Posterior cingulate gyrus (tissue), 11 donors: ENCODE measurements around the gene ZNF91.
"Not testable (repeated sequence)": the region's sequence is repeated elsewhere in the genome, so short reads cannot be mapped to it uniquely, and the experiment has no call there.

Experiments
- DNase-seq, 10 donors: peaks; one replicate each; pipeline versions ENCODE4 v3.0.0 to v3.0.0-alpha.2; 2020 to 2021; ENCODE audit warnings: mixed read lengths in 3 of 10
- intact Hi-C: fragments of 100-400 bp; cut with DNase I; formaldehyde crosslinking; loops from one replicate; pipeline ENCODE4 v1.15.1; 2023

Gene ZNF91

DNA sequence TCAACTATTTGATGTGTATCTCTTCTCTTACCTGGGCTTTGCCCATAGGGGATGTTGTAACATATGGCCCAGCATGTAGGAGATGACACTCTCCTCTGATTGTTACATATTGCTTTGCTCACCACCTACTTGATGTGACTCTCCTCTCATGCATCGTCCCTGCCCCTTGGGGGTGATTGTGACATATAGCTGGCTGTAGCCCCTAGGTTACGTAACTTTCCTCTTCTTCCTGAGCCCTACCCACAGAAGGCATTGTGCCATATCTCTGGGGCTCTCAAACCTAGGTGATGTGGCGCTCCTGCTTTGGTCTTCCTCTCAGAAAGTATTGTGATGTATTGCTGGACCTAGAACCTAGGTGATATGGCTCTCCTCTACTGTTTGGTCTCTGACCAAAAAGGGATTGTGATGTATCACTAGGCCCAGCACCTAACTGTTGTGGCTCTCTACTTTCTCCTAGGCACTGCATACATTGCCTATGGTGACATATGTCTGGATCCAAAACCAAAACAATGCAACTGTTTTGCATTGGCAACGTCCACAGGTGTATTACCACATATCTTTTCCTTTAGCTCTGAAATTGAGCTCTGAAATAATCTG lies 73.2 kb downstream of the ZNF91 start:
- intact Hi-C loops, result loop anchor here (5.0 kb wide), 1 partner anchor 145 kb away; no protein-coding TSS in a partner anchor
- no peak for DNase-seq

DNA sequence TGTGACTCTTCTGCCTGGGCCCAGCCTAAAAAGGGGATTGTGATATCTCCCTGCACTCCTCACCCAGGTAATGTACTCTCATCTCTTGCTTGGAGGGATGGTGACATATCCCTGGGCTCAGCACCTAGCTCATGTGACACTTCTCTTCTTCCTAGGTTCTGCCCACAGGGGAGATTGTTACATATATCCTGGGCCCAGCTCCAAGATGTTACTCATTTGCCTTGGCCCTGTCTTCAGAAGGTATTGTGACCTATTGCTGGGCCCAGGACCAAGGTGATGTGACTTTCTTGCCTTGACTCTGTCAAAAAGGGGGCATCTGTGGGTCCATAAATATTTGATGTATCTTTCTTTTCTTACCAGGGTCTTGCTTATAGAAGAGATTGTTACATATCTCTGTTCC lies 73.9 kb downstream of the ZNF91 start:
- DNase-seq, result not testable (repeated sequence)
- intact Hi-C loops, result loop anchor here (5.0 kb wide), 1 partner anchor 146 kb away; no protein-coding TSS in a partner anchor

DNA sequence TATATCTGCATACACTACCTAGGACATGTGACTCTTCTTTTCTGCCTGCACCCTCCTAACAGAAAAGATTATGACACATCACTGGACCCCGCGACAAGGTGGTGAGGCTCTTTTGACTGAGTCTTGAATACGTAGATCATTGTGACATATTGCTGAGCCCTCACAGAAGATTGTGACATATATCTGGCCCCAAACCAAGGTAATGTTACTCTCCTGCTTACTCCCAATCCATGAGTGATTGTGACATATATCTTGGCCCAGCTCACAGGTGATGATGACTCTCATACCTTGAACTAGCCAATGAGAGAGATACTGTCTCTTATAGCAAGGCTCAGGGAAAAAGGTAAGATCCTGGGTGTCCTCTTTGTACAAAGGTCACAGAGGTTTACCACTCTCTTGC lies 75.7 kb downstream of the ZNF91 start:
- intact Hi-C loops, DNase-seq: not testable (repeated sequence)

DNA sequence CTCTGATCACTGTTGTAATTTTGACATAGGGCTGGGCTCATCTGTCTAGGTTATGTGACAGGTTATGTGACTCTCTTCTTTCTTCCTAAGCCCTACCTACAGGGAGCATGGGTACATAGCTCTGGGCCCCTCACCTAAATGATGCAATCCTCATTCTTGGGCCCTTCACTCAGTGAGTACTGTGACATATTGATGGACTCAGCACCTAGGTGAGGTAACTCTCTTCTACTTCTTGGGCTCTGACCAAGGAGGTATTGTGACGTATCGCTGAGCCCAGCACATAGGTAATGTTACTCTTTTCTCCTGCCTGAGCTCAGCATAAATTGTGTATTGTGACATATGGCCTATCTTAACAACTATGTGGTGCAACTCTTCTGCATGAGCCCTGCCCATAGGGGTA lies 76.3 kb downstream of the ZNF91 start:
- DNase-seq, intact Hi-C loops: not testable (repeated sequence)

DNA sequence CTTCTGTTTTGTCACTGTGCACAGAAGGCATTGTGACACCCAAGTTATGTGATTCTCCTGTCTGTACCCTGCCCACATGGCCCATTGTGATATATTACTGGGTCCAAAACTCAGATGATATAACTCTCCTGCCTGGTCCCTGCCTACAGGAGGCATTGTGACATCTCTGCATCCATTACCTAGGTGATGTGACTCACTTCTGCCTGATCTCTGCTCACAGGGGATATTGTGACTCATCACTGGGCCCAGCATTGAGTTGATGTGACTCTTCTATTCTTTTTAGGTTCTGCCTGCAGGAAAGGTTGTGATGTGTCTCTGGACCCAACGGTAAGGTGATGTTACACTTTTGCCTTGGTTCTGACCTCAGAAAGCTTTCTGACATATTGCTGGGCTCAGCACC lies 77.1 kb downstream of the ZNF91 start:
- no peak for DNase-seq
- intact Hi-C loops, result no loop called here

DNA sequence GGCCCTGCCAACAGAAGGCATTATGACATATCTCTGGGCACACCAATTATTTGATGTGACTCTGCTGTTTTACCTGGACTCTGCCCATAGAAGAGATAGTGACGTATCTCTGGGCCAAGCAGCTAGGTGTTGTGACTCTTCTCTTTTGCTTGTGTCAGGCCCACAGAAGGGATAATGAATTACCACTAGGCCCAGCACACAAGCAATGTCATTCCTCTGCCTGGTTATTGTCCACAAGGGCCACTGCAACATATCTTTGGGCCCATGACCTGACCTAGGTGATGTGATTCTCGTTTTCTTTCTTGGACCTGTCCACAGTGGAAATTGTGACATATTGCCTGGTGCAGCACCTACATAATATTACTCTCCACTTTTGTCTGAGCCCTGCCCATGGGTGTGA lies 80.0 kb downstream of the ZNF91 start:
- intact Hi-C loops, result no loop called here
- DNase-seq, result no peak

DNA sequence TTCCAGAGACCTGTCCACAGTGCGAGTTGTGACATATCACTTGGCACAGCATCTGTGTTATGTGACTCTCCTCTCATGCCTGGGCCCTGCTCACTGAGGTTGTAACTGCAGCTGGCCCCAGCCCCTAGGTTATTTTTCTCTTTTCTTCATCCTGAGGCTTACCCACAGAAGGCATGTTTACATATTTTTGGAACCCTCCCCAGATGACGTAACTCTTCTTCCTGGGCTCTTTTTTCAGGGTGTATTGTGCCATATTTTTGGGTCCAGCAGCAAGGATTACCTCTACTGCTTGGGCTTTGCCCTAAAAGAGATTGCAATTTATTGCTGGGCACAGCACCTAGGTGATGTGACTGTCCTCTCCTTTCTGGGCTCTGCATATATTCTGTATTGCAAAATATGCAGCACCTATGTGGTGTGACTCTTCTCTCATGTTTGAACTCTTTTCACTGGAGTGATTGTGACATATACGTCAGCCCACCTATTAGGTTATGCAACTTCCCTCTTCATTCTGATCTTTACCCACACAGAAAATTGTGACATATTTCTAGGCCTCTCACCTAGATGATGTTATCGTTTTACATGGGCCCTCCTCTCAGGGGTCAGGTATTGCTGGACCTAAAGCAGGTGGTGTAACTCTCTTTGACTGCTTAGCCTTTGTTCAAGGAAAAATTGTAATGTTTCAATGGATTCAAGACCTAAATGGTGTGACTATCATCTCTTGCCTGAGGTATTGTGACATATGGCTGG lies 80.6 kb downstream of the ZNF91 start:
- intact Hi-C loops, result no loop called here
- no peak for DNase-seq

DNA sequence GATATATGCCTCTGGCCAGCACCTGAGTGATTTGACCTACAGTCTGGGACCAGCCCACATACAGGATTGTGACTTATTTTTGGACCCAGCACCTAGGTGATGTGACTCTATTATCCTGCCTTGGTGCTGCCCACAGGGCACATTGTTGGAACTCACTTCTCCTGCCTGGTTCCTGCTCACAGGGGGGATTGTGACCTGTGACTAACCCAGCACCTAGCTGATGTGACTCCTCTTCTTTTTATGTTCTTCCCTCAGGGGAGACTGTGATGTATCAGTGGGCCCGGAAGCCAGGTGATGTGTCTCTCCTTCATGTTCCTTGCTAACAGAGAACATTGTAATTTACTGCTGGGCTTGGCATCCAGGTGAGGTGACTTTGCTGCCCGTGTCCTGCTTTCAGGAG lies 82.1 kb downstream of the ZNF91 start:
- DNase-seq, result no peak
- intact Hi-C loops, result no loop called here

DNA sequence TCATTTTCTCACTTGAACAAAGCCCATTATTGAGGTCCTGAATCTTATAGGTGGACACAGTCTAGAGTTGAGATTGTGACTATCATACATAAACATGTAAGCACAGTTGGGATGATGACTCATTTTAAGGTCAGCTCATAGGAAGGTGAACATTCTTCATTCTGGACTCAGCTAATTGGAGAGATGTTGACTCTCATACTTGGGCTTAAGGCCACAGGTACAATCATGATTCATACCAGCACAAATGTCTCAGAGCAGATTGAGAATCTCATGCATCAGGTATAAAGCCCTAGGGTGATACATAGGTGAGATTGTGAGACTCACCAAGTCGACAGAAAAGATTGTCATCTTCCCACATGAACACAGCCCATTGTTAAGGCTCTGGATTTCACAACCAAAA lies 82.8 kb downstream of the ZNF91 start:
- intact Hi-C loops, result no loop called here
- DNase-seq, result no peak

DNA sequence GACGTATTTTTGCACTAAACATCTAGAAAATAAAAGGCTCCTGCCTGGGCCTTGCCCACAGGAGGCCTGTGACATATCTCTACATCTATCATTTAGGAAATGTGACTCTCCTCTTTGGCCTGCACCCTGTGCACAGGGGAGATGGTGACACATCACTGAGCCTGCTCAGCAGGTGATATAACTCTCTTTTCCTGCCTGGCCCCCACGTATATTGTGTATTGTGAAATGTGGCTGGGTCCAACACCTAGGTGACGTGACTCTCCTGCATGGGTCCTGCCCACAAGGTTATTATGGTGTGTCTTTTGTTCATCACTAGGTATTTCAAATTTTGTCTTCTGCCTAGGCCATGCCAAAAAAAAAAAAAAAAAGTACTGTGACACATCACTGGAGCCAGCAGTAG lies 83.7 kb downstream of the ZNF91 start:
- intact Hi-C loops, result no loop called here
- no peak for DNase-seq

DNA sequence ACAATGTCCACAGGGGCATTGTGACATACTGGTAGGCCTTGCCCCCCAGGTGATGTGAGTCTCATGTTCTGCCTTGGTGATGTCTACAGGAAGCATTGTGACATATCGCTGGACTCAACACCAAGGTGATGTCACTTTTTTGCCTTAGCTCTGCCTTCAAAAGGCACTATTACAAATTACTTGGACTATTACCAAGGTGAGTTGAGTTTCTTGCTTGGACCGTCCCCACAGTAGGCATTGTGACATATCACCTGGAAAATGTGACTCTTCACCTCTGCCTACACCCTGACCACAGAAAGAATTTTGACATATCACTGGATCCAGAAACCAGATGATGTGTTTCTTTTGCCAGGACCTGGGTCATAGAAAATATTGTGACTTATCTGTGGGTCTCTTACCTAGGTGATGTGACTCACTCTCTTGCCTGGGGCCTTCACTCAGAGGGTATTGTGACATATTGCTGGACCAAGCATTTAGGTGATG lies 84.5 kb downstream of the ZNF91 start:
- intact Hi-C loops, result no loop called here
- DNase-seq, result no peak

DNA sequence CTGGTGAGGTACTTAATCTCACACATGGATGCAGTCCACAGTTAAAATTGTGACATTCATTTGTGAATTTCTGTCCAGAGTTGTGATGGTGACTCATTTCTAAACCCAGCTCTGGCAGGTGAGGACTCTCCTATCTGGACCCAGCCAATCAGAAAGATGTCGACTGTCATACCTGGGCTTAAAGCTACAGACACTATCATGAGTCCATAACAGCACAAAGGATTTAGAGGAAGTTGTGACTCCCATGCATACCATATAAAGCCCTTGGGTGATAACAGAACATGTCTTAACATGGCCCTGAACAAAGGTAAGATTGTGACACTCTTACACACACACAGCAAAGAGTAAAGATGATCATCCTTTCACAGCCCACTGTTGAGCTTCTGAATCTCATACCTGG lies 85.3 kb downstream of the ZNF91 start:
- DNase-seq, result no peak
- intact Hi-C loops, result no loop called here

DNA sequence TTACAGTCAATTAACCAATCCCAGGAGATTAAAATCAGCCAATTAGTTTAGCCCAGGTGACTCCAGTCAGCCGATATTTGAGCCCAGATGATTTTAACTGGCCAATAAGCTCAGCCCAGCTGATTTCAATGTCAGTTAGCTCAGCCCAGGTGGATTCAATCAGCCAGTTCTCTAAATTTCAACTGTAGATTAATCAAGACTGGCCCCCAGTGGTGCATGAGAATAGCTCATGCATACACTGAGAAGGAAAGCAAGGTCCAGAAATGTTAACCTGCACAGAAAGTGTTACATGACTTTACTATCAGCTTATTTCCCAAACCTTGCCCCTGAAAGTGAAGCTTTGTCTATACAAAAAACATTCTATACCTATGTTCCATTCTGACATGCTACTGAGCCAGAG lies 89.7 kb downstream of the ZNF91 start:
- intact Hi-C loops, result no loop called here

DNA sequence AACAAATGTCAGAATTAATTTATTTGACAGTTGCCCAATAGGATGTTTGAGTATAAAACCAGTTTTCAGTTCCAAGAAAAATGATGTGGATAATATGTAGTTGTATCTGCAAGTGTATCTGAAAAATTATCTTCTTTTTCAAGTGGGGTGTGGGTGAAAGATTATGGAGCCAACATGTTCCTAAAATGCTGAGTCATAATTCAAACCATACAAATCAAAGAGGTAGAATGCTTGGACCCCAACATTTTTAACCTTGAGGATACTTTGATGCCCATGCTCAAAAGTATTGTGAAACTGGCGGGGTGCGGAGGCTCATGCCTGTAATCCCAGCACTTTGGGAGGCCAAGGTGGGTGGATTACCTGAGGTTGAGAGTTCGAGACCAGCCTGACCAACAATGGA lies 91.0 kb downstream of the ZNF91 start:
- DNase-seq, result no peak
- intact Hi-C loops, result no loop called here

More for the DNA sequence above, 89.7 kb downstream of the ZNF91 start:
- DNase-seq, result no peak

DNA sequence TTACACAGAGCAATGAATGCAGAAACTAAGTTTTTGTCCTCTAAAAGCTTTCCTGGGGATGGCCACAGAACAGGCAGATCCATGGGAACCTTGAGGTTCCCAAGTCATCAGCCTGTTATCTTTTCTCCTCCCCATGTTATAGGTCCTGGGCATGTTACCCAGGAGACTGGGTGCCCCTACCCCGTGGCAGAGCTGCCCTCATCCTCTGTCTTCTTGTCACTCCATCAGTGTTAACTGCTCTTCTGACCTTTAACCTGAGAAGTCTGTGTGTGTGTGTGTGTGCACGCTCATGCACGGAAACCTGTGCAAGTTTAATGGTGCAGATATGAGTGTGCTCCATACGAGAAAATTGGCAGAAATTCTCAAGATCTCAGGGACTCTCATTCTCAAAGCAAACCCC lies 101.1 kb downstream of the ZNF91 start:
- no peak for DNase-seq
- intact Hi-C loops, result no loop called here

DNA sequence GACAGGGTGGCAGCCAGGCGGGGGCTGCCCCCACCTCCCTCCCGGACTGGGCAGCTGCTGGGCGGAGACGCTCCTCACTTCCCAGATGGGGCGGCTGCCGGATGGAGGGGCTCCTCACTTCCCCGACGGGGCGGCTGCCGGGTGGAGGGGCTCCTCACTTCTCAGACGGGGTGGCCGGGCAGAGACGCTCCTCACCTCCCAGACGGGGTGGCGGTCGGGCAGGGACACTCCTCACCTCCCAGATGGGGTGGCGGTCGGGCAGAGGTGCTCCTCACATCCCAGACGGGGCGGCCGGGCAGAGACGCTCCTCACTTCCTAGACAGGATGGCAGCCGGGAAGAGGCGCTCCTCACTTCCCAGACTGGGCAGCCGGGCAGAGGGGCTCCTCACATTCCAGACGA lies 105.3 kb downstream of the ZNF91 start:
- DNase-seq, result not testable (repeated sequence)

More for the DNA sequence above, 105.3 kb downstream of the ZNF91 start:
- intact Hi-C loops, result not testable (repeated sequence)
